ENCODE data around the gene EIF4EBP3. TPM values are rescaled to one million over a fixed set of nuclear protein-coding genes. Genes with fewer than 3 reads are reported as not detected.

Gene EIF4EBP3
- total RNA-seq, 1 experiment from 2014 or later, result 7.3 TPM

GRCh38 chr5:140558542-140558941 lies 11.1 kb downstream of the EIF4EBP3 start:
- Histone ChIP-seq H3K27ac (ENCODE audit: low read length) (no peak overlapping the region), H3K4me2 (ENCODE audit: low read depth, low read length, poor library complexity, severe bottlenecking) (no peak overlapping the region), H3K4me3 (ENCODE audit: low read length) (no peak overlapping the region), H3K9ac (ENCODE audit: low read length) (peak overlapping the region; percentile 92; the same call in 1 of the 2 replicates), H3K4me1 (ENCODE audit: low read length) (peaks cover 53% of the 10 kb centered on the region), H2AFZ (ENCODE audit: low read length) (no peak overlapping the region), H3K27me3 (ENCODE audit: low read length) (no peaks in the 10 kb centered on the region), H3K36me3 (ENCODE audit: insufficient read depth, low read length) (peaks cover 7% of the 10 kb centered on the region; the same call in 1 of the 2 replicates), H3K9me3 (ENCODE audit: low read length) (no peaks in the 10 kb centered on the region), H3K79me2 (ENCODE audit: low read length) (peaks cover 49% of the 10 kb centered on the region), H4K20me1 (ENCODE audit: insufficient read depth, low read depth, low read length) (no peaks in the 10 kb centered on the region), H3K9me2 (replicated peaks; ENCODE audit: insufficient read depth, low read length) (no peaks in the 10 kb centered on the region)
- no peak for DNase-seq

DNA sequence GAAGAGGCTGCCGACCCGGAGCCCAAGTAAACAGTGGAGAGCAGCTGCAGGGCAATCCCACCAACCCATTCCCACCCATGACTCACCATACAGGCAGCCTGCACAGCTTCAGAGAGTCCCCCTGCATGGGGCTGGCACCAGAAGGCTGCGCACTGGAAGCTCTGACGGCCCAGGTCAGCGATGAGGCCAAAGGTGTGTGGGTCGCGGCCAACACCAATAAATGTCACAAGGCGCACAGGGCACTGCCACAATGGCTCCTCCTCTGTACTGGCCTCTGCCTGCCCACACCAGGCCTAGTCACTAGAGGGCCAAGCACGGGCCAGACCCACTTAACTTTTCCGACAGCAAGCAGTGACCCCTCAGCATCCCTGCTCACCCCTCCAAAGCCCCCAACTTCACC lies 12.8 kb downstream of the EIF4EBP3 start:
- H3K27me3 ChIP-seq (ENCODE audit: low read length), result no peaks in the 10 kb centered on the region
- no peaks in the 10 kb centered on the region for H4K20me1 ChIP-seq (ENCODE audit: insufficient read depth, low read depth, low read length)
- no peak overlapping the region for H3K4me2 ChIP-seq (ENCODE audit: low read depth, low read length, poor library complexity, severe bottlenecking)
- no peak overlapping the region for H2AFZ ChIP-seq (ENCODE audit: low read length)
- no peak overlapping the region for H3K27ac ChIP-seq (ENCODE audit: low read length)
- H3K79me2 ChIP-seq (ENCODE audit: low read length), result peaks cover 46% of the 10 kb centered on the region
- H3K9me3 ChIP-seq (ENCODE audit: low read length), result no peaks in the 10 kb centered on the region
- H3K4me3 ChIP-seq (ENCODE audit: low read length), result no peak overlapping the region
- H3K36me3 ChIP-seq (ENCODE audit: insufficient read depth, low read length), result 0 out of 2 replicates have a peak, but pooled peaks cover 3% of the 10 kb centered on the region
- no peak for DNase-seq
- H3K9me2 ChIP-seq (replicated peaks; ENCODE audit: insufficient read depth, low read length), result no peaks in the 10 kb centered on the region
- no peak overlapping the region for H3K9ac ChIP-seq (ENCODE audit: low read length)
- peaks cover 46% of the 10 kb centered on the region for H3K4me1 ChIP-seq (ENCODE audit: low read length)

GRCh38 chr5:140561753-140562523 lies 14.5 kb downstream of the EIF4EBP3 start:
- peaks cover 45% of the 10 kb centered on the region for H3K79me2 ChIP-seq (ENCODE audit: low read length)
- H3K4me1 ChIP-seq (ENCODE audit: low read length), result peaks cover 48% of the 10 kb centered on the region
- no peak overlapping the region for H3K9ac ChIP-seq (ENCODE audit: low read length)

DNA sequence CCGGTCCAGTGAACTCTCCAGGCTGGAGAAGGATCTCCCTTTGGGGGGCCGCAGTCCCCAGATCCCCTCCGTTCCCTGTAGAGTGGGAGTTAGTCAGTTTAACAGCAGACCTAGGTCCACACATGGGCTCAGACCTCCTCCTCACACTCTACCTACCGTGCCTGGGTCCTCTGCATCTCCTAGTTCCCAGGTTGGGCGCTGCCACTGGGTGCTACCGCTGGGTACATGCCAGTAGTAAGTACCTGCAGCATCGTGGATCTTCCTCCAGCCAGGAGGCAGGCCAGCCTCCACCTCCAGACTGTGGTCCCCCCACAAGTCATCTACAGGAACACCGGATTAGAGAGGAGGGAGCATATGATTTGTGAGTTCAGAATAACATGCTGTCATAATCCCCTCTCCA lies 16.1 kb downstream of the EIF4EBP3 start:
- peak; percentile 46 for DNase-seq
- Histone ChIP-seq H3K4me3 (ENCODE audit: low read length) (peak overlapping the region; percentile 86), H2AFZ (ENCODE audit: low read length) (no peak overlapping the region; the same call in 1 of the 2 replicates)

More at GRCh38 chr5:140561753-140562523, 14.5 kb downstream of the EIF4EBP3 start:
- Histone ChIP-seq H4K20me1 (ENCODE audit: insufficient read depth, low read depth, low read length) (no peaks in the 10 kb centered on the region), H2AFZ (ENCODE audit: low read length) (no peak overlapping the region), H3K27ac (ENCODE audit: low read length) (no peak overlapping the region), H3K36me3 (ENCODE audit: insufficient read depth, low read length) (no peaks in the 10 kb centered on the region), H3K9me3 (ENCODE audit: low read length) (no peaks in the 10 kb centered on the region), H3K9me2 (replicated peaks; ENCODE audit: insufficient read depth, low read length) (no peaks in the 10 kb centered on the region), H3K4me3 (ENCODE audit: low read length) (no peak overlapping the region), H3K27me3 (ENCODE audit: low read length) (no peaks in the 10 kb centered on the region), H3K4me2 (ENCODE audit: low read depth, low read length, poor library complexity, severe bottlenecking) (no peak overlapping the region)
- DNase-seq, result no peak

GRCh38 chr5:140564196-140565023 lies 16.9 kb downstream of the EIF4EBP3 start, which contains the start of the genes APBB3 and SLC35A4:
TSS of gene APBB3 (minus strand) at chr5:140564598. CDS start at chr5:140564245, 353 bp downstream.
TSS of gene SLC35A4 (plus strand) at chr5:140564828. CDS start at chr5:140567170, 2,342 bp downstream.
- no peaks in the 10 kb centered on the region for H4K20me1 ChIP-seq (ENCODE audit: insufficient read depth, low read depth, low read length)
- DNase-seq, result peak; percentile 99
- H3K9me2 ChIP-seq (replicated peaks; ENCODE audit: insufficient read depth, low read length), result no peaks in the 10 kb centered on the region
- no peaks in the 10 kb centered on the region for H3K9me3 ChIP-seq (ENCODE audit: low read length)
- peak within 1 kb of the TSS; percentile 85 for H3K9ac ChIP-seq (ENCODE audit: low read length)
- H3K36me3 ChIP-seq (ENCODE audit: insufficient read depth, low read length), result no peaks in the 10 kb centered on the region
- peaks cover 42% of the 10 kb centered on the region for H3K79me2 ChIP-seq (ENCODE audit: low read length)
- peak within 1 kb of the TSS; percentile 60; the same call in 1 of the 2 replicates for H2AFZ ChIP-seq (ENCODE audit: low read length)
- H3K4me2 ChIP-seq (ENCODE audit: low read depth, low read length, poor library complexity, severe bottlenecking), result peak within 1 kb of the TSS; percentile 89
- H3K4me1 ChIP-seq (ENCODE audit: low read length), result peaks cover 29% of the 10 kb centered on the region
- H3K27me3 ChIP-seq (ENCODE audit: low read length), result no peaks in the 10 kb centered on the region
- H3K27ac ChIP-seq (ENCODE audit: low read length), result peak within 1 kb of the TSS; percentile 51; the same call in 1 of the 2 replicates
- H3K4me3 ChIP-seq (ENCODE audit: low read length), result peak within 1 kb of the TSS; percentile 86

More for the DNA sequence above, 16.1 kb downstream of the EIF4EBP3 start:
- no peaks in the 10 kb centered on the region for H3K9me2 ChIP-seq (replicated peaks; ENCODE audit: insufficient read depth, low read length)
- H3K27me3 ChIP-seq (ENCODE audit: low read length), result no peaks in the 10 kb centered on the region
- no peaks in the 10 kb centered on the region for H4K20me1 ChIP-seq (ENCODE audit: insufficient read depth, low read depth, low read length)
- peak overlapping the region; percentile 89 for H3K4me2 ChIP-seq (ENCODE audit: low read depth, low read length, poor library complexity, severe bottlenecking)
- H3K79me2 ChIP-seq (ENCODE audit: low read length), result peaks cover 42% of the 10 kb centered on the region
- H3K9ac ChIP-seq (ENCODE audit: low read length), result peak overlapping the region; percentile 85
- H3K36me3 ChIP-seq (ENCODE audit: insufficient read depth, low read length), result no peaks in the 10 kb centered on the region
- peaks cover 36% of the 10 kb centered on the region for H3K4me1 ChIP-seq (ENCODE audit: low read length)
- peak overlapping the region; percentile 51; the same call in 1 of the 2 replicates for H3K27ac ChIP-seq (ENCODE audit: low read length)
- no peaks in the 10 kb centered on the region for H3K9me3 ChIP-seq (ENCODE audit: low read length)

GRCh38 chr5:140565024-140565779 lies 17.7 kb downstream of the EIF4EBP3 start:
- H3K9me3 ChIP-seq (ENCODE audit: low read length), result no peaks in the 10 kb centered on the region
- peak overlapping the region; percentile 86 for H3K4me3 ChIP-seq (ENCODE audit: low read length)
- peaks cover 26% of the 10 kb centered on the region for H3K4me1 ChIP-seq (ENCODE audit: low read length)
- H4K20me1 ChIP-seq (ENCODE audit: insufficient read depth, low read depth, low read length), result no peaks in the 10 kb centered on the region; the same call in 1 of the 2 replicates
- H3K4me2 ChIP-seq (ENCODE audit: low read depth, low read length, poor library complexity, severe bottlenecking), result peak overlapping the region; percentile 89
- no peaks in the 10 kb centered on the region for H3K36me3 ChIP-seq (ENCODE audit: insufficient read depth, low read length)
- DNase-seq, result peak; percentile 48
- peak overlapping the region; percentile 85 for H3K9ac ChIP-seq (ENCODE audit: low read length)
- H3K27me3 ChIP-seq (ENCODE audit: low read length), result no peaks in the 10 kb centered on the region
- H3K79me2 ChIP-seq (ENCODE audit: low read length), result peaks cover 42% of the 10 kb centered on the region
- peak overlapping the region; percentile 30; the same call in 1 of the 2 replicates for H2AFZ ChIP-seq (ENCODE audit: low read length)
- no peaks in the 10 kb centered on the region for H3K9me2 ChIP-seq (replicated peaks; ENCODE audit: insufficient read depth, low read length)
- no peak overlapping the region; the same call in 1 of the 2 replicates for H3K27ac ChIP-seq (ENCODE audit: low read length)

GRCh38 chr5:140565780-140566095 lies 18.3 kb downstream of the EIF4EBP3 start:
- Histone ChIP-seq H3K79me2 (ENCODE audit: low read length) (peaks cover 42% of the 10 kb centered on the region), H3K27ac (ENCODE audit: low read length) (no peak overlapping the region), H3K27me3 (ENCODE audit: low read length) (no peaks in the 10 kb centered on the region), H3K4me1 (ENCODE audit: low read length) (peaks cover 26% of the 10 kb centered on the region), H3K4me2 (ENCODE audit: low read depth, low read length, poor library complexity, severe bottlenecking) (peak overlapping the region; percentile 89), H3K36me3 (ENCODE audit: insufficient read depth, low read length) (no peaks in the 10 kb centered on the region), H2AFZ (ENCODE audit: low read length) (no peak overlapping the region), H3K4me3 (ENCODE audit: low read length) (peak overlapping the region; percentile 86), H3K9me3 (ENCODE audit: low read length) (no peaks in the 10 kb centered on the region), H3K9me2 (replicated peaks; ENCODE audit: insufficient read depth, low read length) (no peaks in the 10 kb centered on the region), H4K20me1 (ENCODE audit: insufficient read depth, low read depth, low read length) (no peaks in the 10 kb centered on the region; the same call in 1 of the 2 replicates), H3K9ac (ENCODE audit: low read length) (peak overlapping the region; percentile 85)
- peak; percentile 37 for DNase-seq

Measured in Karpas-422 (cell line).